ENCODE results near the gene DOCK8.

DNA sequence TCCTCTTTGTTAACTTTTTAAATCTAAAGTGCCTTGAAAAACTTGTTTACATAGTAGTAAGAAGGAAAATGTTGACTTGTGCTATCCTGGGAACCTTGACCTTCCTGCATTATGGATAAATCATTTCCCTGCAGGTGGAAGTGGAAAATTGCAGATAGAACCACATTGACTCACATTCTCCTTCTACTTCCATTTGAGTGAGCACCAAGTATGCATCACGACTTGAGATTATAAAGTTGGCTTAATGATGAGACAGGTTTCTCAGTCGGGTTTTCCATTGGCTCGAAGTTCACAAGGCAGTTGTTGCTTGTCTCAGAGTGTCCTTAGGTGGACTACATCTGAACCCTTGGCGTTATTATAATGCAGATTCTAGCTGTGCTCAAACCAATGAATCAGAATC lies 39.9 kb downstream of the DOCK8 start:
- TF ChIP-seq, protein P1, sequence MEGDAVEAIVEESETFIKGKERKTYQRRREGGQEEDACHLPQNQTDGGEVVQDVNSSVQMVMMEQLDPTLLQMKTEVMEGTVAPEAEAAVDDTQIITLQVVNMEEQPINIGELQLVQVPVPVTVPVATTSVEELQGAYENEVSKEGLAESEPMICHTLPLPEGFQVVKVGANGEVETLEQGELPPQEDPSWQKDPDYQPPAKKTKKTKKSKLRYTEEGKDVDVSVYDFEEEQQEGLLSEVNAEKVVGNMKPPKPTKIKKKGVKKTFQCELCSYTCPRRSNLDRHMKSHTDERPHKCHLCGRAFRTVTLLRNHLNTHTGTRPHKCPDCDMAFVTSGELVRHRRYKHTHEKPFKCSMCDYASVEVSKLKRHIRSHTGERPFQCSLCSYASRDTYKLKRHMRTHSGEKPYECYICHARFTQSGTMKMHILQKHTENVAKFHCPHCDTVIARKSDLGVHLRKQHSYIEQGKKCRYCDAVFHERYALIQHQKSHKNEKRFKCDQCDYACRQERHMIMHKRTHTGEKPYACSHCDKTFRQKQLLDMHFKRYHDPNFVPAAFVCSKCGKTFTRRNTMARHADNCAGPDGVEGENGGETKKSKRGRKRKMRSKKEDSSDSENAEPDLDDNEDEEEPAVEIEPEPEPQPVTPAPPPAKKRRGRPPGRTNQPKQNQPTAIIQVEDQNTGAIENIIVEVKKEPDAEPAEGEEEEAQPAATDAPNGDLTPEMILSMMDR (IDR thresholded peaks at IDR 0.05): no peak
- no peak for TF ChIP-seq POLR2A (IDR thresholded peaks at IDR 0.05)

Data from uterus (tissue), 2 donors.